DND-41 (cell line): ENCODE data around the gene SMG6.

Experiments
- CTCF ChIP-seq: IDR thresholded peaks from 2 replicates; pipeline ENCODE4 v1.5.1; 2012; ENCODE audit warnings: borderline replicate concordance, low read length, moderate library complexity, mild to moderate bottlenecking; ENCODE audit not compliant: poor library complexity, severe bottlenecking; ENCODE audit errors: extremely low read depth
- EZH2 ChIP-seq: IDR thresholded peaks from 3 replicates; pipeline ENCODE4 v1.6.1; 2012; ENCODE audit warnings: borderline replicate concordance, low read depth, mild to moderate bottlenecking, moderate library complexity, low read length, inconsistent platforms; ENCODE audit not compliant: severe bottlenecking

GRCh38 chr17:2024572-2025219 is 278.9 kb downstream of the SMG6 start:
- TF ChIP-seq CTCF: no peak
- peak; percentile 93 for TF ChIP-seq EZH2
